GM19193 (cell line): Measurements from ENCODE around the gene TMEM203.

Experiments
- POLR2A ChIP-seq: IDR thresholded peaks from 4 replicates; pipeline ENCODE4 v1.6.1; 2011; ENCODE audit not compliant: insufficient read depth, insufficient read length; ENCODE audit errors: extremely low read depth

Gene TMEM203

DNA sequence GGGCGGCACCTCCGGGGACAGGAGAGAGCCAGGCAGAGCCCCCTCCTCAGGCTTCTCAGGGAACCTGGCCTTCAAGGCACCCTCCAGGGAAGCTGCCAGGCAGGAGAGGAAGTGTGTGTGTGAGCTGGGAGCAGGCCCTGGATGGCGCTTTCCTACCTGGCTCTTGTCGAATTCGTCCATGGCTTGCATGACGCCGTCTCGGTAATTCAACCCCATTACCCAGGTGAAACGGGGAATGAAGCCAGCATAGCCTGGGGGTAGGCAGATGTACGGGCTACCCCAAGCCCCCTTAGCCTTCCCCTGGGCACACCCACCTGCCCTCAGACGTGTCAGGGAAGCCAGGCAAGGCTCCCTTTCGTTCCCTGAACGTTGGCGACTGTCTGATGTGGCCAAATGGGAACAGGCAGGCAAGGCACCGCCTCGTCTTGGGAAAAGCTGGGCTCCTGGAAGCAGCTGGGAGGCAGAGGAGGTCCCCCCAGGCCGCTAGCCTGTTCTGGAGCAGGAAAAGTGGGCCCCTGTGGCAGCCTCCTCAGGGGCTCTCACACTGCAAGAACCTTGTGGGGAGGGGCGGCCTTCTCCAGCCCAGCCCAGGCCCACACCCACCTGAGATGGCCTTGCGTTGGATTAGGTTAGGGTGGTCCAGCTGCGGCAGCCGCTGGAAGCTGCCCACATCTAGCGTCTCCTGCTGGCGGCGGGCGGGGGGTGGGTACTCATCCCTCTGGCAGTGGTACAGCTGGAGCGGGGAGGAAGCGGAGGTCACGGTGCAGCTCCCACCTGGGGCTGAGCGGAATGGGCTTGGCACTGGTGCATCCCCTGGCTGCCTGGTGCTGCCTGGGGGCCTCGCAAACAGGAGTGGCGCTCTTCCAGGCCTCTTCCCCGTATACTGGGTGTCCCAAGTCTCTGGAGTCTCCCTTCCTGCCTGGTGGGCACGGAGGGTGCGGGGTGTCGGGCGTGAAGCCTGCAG is 39.3 kb upstream of the TMEM203 start:
- TF ChIP-seq POLR2A: no peak

- peak; percentile 57 for TF ChIP-seq POLR2A
Observed at GRCh38 chr9:137243626-137244485, 38.4 kb upstream of the TMEM203 start.

DNA sequence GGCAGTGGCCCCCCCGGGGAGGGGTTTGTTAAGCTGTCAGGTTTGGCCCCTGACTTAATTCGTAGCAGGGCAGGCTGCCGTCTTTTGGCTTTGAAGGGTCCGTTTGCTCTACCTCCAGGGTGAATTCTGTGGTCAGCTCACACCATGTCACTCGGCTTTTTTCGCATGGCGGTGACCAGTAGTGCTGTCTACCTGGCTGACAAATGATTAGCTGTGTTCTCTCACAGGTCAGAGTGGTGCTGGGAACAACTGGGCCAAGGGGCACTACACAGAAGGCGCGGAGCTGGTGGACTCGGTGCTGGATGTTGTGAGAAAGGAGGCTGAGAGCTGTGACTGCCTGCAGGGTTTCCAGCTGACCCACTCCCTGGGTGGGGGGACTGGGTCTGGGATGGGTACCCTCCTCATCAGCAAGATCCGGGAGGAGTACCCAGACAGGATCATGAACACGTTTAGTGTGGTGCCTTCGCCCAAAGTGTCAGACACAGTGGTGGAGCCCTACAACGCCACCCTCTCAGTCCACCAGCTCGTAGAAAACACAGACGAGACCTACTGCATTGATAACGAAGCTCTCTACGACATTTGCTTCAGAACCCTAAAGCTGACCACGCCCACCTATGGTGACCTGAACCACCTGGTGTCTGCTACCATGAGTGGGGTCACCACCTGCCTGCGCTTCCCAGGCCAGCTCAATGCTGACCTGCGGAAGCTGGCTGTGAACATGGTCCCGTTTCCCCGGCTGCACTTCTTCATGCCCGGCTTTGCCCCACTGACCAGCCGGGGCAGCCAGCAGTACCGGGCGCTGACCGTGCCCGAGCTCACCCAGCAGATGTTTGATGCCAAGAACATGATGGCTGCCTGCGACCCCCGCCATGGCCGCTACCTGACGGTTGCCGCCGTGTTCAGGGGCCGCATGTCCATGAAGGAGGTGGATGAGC is 37.1 kb upstream of the TMEM203 start:
- no peak for TF ChIP-seq POLR2A

DNA sequence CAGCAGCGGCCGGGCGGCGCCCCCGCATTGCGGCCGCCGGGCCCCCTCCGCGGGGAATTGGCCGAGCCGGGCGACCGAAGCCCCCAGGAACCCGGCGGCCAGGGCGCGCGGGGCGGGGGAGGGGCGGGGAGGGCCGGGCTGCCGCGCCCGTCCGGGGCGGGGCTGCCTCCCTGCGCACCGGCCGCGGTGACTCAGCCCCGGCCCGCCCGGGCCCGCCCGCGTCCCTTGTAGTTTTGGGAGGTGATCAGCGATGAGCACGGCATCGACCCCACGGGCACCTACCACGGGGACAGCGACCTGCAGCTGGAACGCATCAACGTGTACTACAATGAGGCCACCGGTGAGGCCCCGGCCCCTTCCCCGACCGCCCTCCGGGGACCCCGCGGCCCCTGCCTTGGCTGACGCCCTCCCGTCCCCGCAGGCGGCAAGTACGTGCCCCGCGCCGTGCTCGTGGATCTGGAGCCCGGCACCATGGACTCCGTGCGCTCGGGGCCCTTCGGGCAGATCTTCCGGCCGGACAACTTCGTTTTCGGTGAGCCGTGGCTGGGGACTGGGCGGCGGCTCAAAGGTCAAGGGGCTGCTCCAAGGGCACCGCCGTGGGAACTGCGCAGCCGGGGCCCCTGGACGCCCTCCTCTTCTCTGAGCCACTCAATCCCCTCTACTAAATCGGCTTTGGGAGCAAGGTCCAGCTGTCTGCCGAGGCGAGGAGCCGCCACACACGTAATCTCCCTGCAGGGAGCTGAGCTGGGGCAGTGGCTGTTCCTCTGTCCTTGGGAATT is 36.2 kb upstream of the TMEM203 start:
- TF ChIP-seq POLR2A: no peak

DNA sequence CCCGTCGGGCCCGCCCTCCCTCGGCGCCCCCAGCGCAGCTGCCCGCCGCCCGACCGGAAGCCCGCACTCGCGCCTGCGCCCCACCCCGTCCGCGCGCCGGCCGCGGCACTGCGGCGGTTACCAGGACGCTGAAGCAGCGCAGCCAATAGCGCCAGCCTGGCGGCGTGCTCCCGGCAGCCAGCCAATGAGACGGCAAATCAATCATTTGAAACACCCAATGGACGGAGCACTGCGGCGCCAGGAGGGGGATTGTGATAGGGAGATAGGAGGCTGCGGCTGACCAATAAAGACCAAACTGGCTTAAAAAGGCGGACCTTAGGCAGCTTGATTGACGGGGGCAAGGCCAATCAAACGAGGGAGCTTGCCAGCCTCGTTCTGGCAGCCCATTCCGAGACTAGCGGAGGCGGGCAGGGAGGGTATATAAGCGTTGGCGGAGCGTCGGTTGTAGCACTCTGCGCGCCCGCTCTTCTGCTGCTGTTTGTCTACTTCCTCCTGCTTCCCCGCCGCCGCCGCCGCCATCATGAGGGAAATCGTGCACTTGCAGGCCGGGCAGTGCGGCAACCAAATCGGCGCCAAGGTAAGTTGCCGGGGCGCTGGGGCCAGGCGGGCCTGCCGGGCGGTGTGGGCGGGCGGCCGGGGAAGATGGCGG is 35.5 kb upstream of the TMEM203 start, which contains the start of gene TUBB4B:
Gene TUBB4B (plus strand): TSS at position 447 of the 649 bp plus-strand sequence. CDS start 74 bp downstream, at position 521.
- TF ChIP-seq POLR2A: peak; percentile 100

- peak; percentile 50 for TF ChIP-seq POLR2A
Observed at GRCh38 chr9:137240318-137240840, 34.9 kb upstream of the TMEM203 start.

DNA sequence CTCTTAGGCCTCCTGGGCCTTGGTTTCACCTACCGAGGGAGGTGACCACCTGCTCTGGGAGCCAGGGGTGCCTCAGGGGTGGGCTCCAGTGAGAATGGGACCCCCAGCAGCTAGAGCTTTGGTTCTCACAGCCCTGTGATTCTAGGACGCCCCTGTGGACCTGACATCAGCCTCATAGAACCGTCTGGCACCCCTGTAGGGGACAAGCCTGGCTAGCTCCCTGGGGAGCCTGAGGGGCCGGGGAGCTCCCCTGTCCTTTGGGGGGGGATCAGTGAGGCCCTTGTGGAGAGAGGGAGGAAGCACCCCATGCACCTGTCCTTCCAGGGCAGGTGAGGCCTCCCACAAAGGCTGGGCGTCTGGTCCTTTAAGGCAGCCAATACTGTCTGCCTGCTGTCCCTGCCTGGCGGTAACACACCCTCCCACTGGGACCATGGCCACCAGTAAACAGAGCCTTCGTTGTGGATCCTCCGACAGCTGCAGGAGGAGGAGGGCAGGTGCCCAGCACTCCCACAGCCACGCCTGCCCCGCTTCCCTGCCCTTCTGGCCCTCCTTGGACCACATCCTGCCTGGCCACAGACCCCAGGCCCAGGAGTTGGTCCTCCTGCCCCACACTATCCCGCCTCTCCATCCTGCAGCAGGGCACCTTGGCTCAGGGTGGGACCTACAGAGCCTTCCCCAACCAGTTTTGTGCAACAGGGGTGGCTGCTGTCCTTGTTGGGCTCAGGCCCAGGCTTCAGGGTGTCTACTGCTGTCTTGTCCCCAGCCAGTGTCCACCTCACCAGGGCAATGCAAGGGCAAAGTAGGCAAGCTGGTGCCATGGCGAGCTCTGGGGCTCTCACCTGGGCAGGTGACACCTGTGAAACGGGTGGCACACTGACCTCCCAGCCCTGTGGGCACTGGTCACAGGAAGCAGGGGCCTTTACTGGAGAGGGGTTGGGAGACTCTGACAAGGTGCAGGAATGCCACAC is 32.6 kb upstream of the TMEM203 start:
- no peak for TF ChIP-seq POLR2A

GRCh38 chr9:137236936-137237421 is 31.5 kb upstream of the TMEM203 start:
- no peak for TF ChIP-seq POLR2A

DNA sequence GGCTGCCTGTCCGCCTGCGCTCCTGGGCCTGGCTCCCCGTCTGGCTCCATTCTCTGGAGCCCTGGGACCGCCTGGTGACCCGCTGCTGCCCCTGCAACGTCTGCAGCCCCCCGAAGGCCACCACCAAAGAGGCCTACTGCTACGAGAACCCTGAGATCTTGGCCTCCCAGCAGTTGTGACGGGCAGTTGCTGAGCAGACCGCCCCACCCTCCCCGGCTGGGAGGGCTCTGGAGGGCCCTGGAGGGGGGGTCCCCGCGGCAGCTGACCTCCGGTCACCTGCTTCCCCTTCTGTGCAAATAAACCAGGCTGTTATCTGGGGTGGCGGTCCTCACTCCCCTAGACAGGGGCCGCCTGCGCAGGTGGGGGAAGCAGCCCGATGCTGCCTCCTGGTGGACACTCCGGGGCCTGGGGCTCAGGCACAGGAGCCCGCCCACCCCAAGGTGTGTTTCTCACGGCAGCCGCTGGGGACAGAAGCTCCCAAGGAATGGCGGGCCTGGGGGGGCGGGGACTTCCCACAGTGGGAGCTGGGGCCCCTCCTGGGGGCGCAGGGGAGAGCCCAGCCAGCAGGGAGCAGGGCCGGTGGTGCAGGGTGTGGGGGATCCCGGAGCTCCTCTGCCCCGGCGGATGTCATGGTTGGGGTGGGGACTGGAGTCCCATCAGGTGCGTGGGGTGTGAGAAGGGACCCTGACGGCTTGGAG is 30.9 kb upstream of the TMEM203 start:
- peak; percentile 36 for TF ChIP-seq POLR2A

DNA sequence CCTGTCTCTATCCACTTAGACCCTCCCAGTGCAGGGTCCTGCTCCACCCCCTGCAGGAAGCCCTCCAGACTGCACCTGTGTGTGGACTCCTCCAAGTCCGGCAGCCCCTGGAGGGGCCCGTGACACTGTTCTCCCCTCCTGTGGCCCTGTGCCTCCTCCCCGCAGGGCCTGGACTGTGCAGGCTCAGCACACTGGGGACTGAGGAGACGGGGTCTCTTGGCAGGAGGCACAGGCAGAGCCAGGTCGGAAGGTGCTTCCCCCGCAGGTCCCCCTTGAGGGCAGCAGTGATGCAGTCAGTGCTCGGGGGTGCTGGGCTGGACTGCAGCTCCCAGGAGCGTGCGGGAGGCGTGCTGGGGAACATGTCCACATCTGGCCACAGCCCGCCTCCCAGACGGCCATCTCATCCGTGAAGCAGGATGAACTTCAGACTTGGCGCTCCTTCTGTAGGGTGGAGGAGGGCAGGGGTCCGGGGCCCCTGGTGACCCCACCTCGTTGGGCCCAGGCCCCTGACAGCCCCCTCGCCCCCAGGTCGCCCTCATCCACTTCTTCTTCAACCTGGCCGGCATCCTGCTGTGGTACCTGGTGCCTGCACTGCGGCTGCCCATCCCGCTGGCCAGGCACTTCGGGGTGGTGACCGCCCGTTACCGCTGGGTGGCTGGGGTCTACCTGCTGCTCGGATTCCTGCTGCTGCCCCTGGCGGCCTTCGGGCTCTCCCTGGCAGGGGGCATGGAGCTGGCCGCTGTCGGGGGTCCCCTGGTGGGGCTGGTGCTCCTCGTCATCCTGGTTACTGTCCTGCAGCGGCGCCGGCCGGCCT is 30.2 kb upstream of the TMEM203 start:
- no peak for TF ChIP-seq POLR2A
